Measurements from ENCODE around the gene RPL6.

RPL6 gene

GRCh38 chr12:112375105-112375504 lies 34.3 kb downstream of the RPL6 start:
- DNase-seq: no peak

GRCh38 chr12:112374166-112374740 lies 35.2 kb downstream of the RPL6 start:
- no peak for DNase-seq

GRCh38 chr12:112370868-112371510 lies 38.4 kb downstream of the RPL6 start:
- DNase-seq: no peak

GRCh38 chr12:112370199-112370598 lies 39.2 kb downstream of the RPL6 start:
- no peak for DNase-seq

GRCh38 chr12:112368856-112369255 lies 40.5 kb downstream of the RPL6 start:
- no peak for DNase-seq

- no peak for DNase-seq
These were observed 41.4 kb downstream of the RPL6 start for GRCh38 chr12:112367965-112368364.

- no peak for DNase-seq
These were observed 47.1 kb downstream of the RPL6 start for GRCh38 chr12:112362310-112362709.

GRCh38 chr12:112361271-112361670 lies 48.1 kb downstream of the RPL6 start:
- DNase-seq: no peak

- DNase-seq: no peak
These were observed 50.1 kb downstream of the RPL6 start for GRCh38 chr12:112359290-112359689.

GRCh38 chr12:112357214-112357613 lies 52.2 kb downstream of the RPL6 start:
- no peak for DNase-seq

Measured in activated CD4-positive, alpha-beta T cell treated with anti-CD3 and anti-CD28 coated beads for 4 hours (primary cell).